Measurements from ENCODE around the gene TRIM27.
A peak's percentile ranks its signal among the peaks of the same experiment; 100 is the strongest.
"Not testable (repeated sequence)": the region's sequence is repeated elsewhere in the genome, so short reads cannot be mapped to it uniquely, and the experiment has no call there.

The TRIM27 gene

GRCh38 chr6:28943557-28944411 is 20.0 kb upstream of the TRIM27 start:
- H3K4me3 ChIP-seq (ENCODE audit: low read depth, low read length), result peak overlapping the region; percentile 64

GRCh38 chr6:28943223-28943556 is 19.4 kb upstream of the TRIM27 start:
- H3K4me3 ChIP-seq (ENCODE audit: low read depth, low read length), result peak overlapping the region; percentile 64
- DNase-seq (ENCODE audit: low read depth), result no peak

More at GRCh38 chr6:28943557-28944411, 20.0 kb upstream of the TRIM27 start:
- no peak for DNase-seq (ENCODE audit: low read depth)

DNA sequence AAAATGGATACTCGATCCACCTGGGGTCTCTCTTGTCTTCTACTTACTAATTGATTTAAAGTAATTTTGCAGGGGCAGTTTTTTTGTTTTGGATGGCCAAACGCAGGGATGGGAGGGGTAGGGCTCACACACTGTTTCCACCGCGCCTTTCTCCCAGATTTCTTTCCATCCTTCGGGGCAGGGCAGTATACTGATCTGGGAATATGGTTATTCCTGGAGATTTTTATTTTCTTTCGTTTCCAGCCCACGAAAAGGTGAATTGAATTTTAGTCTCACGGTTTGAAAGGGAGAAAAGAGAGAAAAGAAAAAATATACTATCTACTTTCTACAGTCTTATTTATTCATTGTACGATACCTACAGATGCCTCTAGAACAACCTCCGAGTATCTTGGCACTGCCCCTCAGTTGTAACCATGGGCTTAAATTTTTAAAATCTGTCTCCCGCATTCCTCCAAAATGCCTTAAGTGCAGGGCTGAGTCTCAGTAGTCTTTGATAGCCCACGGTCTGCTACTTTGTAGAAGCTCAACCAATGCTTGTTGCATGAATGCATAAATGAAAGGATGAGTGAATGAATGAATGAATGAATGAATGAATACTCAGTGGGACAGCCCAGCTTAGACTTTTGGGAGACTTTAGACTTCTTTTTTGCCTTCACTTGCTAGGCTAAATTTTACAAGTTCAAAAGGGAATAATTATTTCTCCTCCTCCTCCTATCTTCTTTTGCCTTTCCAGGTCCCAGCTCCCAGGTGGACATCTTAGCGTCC is 18.1 kb upstream of the TRIM27 start:
- DNase-seq (ENCODE audit: low read depth), result no peak
- H3K4me3 ChIP-seq (ENCODE audit: low read depth, low read length), result peak overlapping the region; percentile 72

DNA sequence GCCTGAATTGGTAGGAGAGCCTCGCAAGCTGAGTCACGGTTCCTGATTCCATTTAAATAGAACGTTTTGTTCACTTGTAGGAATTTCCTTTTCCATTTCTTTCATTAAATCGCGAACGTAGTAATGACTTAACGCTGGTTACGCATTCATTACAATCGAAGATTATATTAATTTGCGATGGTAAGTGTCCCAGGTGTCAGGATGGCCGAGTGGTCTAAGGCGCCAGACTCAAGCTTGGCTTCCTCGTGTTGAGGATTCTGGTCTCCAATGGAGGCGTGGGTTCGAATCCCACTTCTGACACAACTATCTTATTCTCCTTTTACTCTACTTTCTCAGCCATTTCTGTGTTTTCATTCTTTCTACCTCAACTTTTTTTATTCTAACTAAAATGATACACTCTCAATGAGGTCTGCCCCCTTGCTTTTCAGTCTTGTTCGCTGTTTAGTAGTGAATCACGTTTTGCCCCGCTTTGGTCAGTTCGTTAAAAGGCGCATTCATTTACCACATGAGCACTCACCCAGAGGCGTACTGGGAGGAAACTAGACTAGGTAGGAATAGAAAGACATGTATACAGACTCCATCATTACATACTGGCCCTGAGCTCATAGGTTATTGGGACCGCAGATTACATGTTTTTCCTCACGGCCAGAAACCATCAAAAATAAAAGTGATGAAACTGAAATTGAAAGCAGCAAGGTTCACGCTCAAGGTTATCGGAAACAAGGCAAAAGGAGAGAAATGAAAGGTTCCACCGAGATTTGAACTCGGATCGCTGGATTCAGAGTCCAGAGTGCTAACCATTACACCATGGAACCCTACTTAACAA is 17.3 kb upstream of the TRIM27 start:
- peak overlapping the region; percentile 72 for H3K4me3 ChIP-seq (ENCODE audit: low read depth, low read length)
- no peak for DNase-seq (ENCODE audit: low read depth)

GRCh38 chr6:28940294-28940857 is 16.6 kb upstream of the TRIM27 start:
- DNase-seq (ENCODE audit: low read depth), result no peak
- peak overlapping the region; percentile 72 for H3K4me3 ChIP-seq (ENCODE audit: low read depth, low read length)

GRCh38 chr6:28933069-28933468 is 9.3 kb upstream of the TRIM27 start:
- no peak overlapping the region for H3K4me3 ChIP-seq (ENCODE audit: low read depth, low read length)
- DNase-seq (ENCODE audit: low read depth), result no peak

- H3K4me3 ChIP-seq (ENCODE audit: low read depth, low read length), result no peak overlapping the region
- DNase-seq (ENCODE audit: low read depth), result no peak
Observed at GRCh38 chr6:28929887-28930620, 6.3 kb upstream of the TRIM27 start.

- not testable (repeated sequence) for H3K4me3 ChIP-seq (ENCODE audit: low read depth, low read length); DNase-seq (ENCODE audit: low read depth)
Observed at GRCh38 chr6:28929339-28929738, 5.6 kb upstream of the TRIM27 start.

DNA sequence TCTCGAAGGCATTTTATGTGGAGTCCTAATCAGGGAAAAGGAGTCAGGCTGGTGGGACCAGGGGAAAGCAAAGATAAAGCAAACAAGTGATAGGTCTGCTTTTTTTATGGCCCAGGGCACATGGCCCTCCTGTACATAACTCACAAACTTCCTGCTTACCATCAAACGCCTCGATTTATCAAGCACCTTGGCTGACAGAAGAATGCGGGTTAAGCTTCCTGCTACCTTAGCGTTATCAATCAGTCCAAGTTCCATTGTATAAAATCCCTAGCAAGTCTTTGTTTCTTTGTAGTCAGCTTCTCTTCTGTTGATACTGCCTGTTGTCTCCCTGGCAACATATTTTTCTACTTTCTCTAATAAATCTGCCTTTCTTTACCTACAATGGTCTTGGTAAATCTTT is 4.1 kb upstream of the TRIM27 start:
- H3K4me3 ChIP-seq (ENCODE audit: low read depth, low read length), result no peak overlapping the region
- no peak for DNase-seq (ENCODE audit: low read depth)

DNA sequence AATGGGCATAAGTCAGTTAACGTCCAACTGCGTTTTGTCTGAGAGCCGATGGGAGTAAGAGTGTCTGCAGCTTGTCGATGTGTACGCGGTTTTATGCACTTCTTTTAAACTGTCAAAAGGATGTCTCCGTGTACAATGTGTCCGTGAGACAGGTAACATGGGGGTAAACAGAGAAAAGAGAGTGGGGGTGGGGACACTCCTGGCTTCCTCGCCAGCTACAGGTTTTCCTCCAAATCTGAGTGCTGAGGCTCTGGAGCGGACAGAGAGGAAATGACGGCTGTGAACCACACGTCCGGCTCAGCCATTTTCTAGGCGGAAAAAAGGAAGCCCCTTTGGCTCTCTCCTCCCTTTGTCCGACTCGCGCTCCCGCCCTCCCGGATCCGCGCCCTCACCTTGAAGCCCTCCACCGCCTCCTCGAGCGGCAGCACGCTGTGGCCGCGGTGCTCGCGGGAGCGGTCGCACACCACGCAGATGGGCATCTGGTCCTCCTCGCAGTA is 916 bp downstream of the TRIM27 start:
- no peak for DNase-seq (ENCODE audit: low read depth)

GRCh38 chr6:28922004-28922820 is 1.6 kb downstream of the TRIM27 start:
- DNase-seq (ENCODE audit: low read depth), result no peak
- H3K4me3 ChIP-seq (ENCODE audit: low read depth, low read length), result peak overlapping the region; percentile 99

More for the DNA sequence above, 916 bp downstream of the TRIM27 start:
- peak overlapping the region; percentile 99 for H3K4me3 ChIP-seq (ENCODE audit: low read depth, low read length)

DNA sequence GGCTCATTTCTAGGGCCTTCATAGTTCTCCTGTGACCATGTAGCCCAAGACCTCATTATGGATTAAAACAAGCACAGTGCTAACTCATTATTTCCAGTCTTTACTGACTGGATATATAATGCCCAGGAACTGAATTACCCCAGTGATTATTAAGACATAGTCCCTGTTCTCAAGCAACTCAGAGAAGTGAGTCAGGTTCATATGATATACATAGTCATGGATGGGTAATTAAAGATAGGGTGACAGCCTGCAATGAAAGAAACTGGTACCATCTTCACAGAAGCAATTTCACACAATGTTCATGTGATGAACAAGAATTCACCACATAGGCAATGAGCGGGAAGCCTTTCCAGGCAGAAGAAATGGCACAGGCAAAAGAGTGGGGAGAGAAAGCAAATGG is 3.5 kb downstream of the TRIM27 start:
- no peak overlapping the region for H3K4me3 ChIP-seq (ENCODE audit: low read depth, low read length)
- no peak for DNase-seq (ENCODE audit: low read depth)

GRCh38 chr6:28914941-28915340 is 8.8 kb downstream of the TRIM27 start:
- no peak overlapping the region for H3K4me3 ChIP-seq (ENCODE audit: low read depth, low read length)
- no peak for DNase-seq (ENCODE audit: low read depth)

DNA sequence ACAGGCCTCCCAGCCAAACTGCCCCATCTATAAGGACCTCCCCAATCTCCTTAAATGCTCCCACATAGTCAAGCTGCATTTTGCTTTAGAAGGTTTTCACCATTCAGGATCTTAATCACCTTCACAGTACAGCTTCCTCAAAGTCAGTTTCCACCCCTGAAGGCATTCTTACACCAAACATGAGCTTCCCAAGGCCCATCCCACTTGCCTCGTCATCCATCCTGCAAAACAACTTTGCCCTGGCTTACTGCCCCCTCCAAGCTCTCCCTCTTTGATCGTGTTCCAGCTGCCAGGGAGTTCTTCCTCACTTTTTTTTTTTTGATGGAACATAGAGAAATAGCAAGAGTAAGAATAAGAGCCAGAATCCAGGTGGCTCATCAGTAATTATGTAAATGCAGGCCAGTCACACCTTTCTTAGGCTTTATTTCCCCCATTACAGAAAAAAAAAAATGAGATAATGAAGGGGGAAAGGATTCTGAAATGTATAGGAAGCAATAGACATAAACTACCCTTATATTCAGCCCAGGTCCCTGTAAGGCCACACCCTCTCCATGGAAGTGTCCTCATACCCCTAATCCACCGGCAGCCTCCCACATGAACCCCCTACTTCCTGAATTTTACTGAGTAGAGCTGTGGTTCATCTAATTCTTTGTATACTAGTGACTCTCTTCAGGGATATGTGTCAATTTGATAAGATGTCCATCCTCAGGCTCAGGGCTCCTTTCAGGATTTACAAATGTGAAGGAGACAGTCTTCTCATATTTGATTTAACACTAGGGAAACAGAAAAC is 12.7 kb downstream of the TRIM27 start:
- DNase-seq (ENCODE audit: low read depth), result no peak
- no peak overlapping the region for H3K4me3 ChIP-seq (ENCODE audit: low read depth, low read length)

GRCh38 chr6:28907394-28907793 is 16.4 kb downstream of the TRIM27 start:
- H3K4me3 ChIP-seq (ENCODE audit: low read depth, low read length), result no peak overlapping the region
- no peak for DNase-seq (ENCODE audit: low read depth)

DNA sequence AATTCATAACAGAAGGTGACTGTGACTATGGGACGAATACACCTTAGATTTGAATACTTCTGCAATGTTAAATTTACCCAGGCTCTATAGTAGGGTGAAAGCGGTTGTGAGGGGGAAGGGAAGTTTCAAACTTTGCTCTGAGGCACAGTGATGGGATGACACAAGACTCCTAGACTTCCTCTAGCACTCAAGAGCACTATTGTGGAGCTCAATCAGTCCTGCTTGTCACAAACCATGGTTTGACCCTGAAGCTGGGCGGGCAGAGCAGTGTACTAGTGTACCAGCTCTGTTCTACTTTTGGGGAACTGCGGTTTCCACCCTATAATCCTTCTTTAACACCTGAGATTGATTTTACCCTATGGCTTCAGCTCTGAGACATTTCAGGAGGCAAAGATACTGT is 17.1 kb downstream of the TRIM27 start:
- no peak overlapping the region for H3K4me3 ChIP-seq (ENCODE audit: low read depth, low read length)
- no peak for DNase-seq (ENCODE audit: low read depth)

DNA sequence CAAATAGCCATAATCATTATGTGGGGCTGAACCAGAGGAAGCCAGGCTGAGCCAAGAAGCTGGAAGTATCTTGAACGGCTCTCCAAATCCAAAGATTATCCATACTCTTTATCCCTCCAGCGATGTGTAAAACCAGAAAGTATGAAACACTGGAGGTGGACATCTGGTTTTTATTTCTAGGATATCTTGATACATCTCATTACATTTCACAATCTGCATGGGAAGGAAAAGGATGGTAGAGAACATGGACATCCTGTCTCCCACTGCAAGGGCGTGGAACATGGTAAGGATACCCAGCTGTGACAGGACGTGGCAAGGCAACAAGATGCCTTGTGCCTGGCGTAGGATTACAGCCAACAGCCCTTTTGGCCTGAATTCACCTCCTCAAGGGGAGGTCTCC is 20.1 kb downstream of the TRIM27 start:
- no peak for DNase-seq (ENCODE audit: low read depth)
- H3K4me3 ChIP-seq (ENCODE audit: low read depth, low read length), result no peak overlapping the region

Data from skeletal muscle cell (primary cell).